ENCODE results near the gene HOXD9.

The HOXD9 gene

DNA sequence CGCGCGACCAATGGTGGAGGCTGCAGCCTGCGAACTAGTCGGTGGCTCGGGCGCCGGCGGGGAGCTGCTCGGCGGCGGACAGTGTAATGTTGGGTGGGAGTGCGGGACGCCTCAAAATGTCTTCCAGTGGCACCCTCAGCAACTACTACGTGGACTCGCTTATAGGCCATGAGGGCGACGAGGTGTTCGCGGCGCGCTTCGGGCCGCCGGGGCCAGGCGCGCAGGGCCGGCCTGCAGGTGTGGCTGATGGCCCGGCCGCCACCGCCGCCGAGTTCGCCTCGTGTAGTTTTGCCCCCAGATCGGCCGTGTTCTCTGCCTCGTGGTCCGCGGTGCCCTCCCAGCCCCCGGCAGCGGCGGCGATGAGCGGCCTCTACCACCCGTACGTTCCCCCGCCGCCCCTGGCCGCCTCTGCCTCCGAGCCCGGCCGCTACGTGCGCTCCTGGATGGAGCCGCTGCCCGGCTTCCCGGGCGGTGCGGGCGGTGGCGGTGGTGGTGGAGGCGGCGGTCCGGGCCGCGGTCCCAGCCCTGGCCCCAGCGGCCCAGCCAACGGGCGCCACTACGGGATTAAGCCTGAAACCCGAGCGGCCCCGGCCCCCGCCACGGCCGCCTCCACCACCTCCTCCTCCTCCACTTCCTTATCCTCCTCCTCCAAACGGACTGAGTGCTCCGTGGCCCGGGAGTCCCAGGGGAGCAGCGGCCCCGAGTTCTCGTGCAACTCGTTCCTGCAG lies at the start of gene HOXD9:
Gene HOXD9, plus strand, starts transcription at position 37 of the 728 bp plus-strand sequence. Its CDS starts 50 bp downstream, at position 87.
- DNase-seq (ENCODE audit: low spot score), result no peak

DNA sequence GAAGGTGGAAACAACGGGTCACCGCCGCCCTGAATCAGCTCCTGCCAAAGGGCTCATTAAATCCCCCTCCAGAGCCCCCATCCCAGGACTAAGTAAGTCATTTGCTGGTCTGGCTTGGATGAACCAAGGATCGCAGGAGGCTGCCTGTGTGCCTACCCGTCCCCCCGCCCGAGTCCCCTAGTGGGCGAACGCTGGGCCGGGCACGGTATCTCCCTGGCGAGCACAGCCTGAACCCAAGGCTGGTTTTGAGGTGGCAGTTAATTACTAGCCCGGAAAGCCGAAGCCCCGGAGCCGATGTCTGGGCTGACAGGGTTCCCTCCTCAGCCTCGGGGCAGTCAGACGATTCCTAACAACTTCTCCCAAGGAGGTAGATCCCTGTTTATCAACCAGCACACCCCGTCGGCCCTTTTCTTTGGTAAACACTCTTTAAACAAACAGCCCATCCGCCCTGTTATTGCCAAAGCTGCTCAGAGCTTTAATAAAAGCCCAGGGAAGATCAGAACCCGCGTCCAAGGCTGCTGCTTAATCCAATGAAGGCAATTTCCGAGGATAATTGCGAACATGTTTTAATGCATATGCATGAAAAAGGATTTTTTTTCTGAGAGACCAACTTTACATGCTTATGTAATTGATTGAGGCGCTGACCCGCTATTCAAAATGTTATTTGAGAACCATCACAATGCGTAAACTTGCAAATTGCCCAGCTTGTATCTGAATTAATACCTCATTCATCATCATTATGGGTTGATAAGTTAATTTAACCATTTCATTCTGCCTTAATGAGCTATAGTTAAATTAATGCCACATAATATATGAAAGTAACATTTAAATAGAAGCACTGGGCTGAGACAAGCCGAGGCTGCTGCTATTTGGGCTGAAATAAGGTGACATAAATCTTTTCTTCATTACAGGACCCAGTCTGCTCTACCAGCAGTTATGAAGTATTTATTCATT lies 49.3 kb upstream of the HOXD9 start:
- DNase-seq (ENCODE audit: low spot score), result no peak

GRCh38 chr2:176074919-176075425 lies 47.5 kb upstream of the HOXD9 start:
- no peak for DNase-seq (ENCODE audit: low spot score)

- DNase-seq (ENCODE audit: low spot score), result no peak
These were observed 47.0 kb upstream of the HOXD9 start for GRCh38 chr2:176075481-176075880.

GRCh38 chr2:176076063-176076462 lies 46.5 kb upstream of the HOXD9 start:
- DNase-seq (ENCODE audit: low spot score), result no peak

DNA sequence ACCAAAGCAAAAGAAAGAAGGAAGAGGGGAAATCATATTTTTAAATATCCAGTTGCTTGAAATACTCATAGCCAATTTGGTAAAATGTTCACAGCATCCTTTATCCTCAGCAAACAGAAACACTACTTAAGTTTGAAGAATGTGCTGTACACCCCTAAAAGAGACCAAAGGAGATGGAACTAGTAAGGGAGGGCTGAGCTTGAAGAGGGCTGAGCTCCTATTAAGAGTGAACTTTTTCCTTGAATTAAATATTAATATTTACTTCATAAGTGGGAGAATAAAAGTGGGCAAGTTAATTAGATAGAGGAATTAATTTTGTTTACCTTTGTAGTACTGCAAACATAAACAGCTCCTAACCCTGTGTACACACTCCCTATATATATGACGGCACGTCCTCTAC lies 45.7 kb upstream of the HOXD9 start:
- DNase-seq (ENCODE audit: low spot score), result no peak

DNA sequence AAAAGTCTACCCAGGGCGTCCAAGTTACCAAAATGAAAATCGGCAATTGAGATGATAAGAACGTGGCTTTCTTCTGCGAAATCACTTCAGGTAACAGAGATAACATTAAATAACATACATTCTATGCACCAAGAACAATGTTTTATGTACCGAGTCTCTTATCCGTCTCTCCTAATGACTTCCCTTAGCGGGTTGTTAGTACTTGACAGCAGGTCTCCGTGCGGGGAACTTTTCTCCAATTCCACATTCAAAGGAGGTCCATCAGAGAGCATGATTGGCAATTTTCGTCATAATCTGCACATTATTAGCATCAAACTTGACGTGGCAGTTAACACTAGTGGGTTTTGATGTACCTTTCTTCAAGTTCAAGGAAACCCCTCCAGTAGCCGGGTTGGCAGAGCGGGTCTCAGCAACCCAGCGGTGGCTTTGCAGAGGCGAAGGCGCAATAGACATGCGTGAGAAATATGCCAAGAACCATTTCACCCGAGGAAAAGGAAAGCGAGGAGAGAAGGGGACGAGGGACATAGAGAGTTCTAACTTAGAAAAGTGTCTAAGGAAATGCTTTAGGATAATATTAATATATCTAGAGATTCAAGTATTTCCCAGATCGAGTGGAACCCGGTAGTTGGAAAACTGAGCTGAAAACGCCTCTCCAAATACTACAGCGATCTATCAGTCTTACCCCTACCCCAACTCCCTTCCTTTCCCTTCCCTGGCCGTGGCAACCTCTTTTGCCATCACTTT lies 43.8 kb upstream of the HOXD9 start:
- no peak for DNase-seq (ENCODE audit: low spot score)

DNA sequence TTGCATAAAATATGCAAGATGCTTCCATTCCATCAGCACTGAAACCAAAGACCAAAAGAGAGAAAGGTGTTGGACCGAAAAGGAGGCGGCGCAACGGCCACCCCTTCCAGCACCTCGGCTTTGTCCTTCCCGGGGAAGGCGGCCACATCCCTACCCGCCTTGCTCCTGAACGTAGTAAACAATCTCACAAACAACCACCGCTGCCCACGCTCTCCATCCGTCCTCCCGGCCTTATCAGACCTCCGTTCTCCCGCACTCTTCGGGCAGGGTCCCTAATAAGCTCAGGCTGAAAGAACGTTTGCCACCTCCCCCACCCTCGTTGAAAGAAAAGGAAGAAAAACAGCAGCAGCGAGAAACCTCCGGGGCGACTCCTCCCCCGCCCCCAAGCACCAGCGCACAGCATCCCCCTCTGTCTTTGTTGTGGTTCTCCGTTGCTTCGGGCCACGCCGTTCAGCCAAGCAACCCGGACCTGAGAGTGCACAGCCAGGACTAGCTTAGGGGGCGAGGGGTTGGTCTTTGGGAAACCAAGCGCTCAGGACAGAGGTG lies 43.2 kb upstream of the HOXD9 start:
- DNase-seq (ENCODE audit: low spot score), result no peak

- DNase-seq (ENCODE audit: low spot score), result no peak
These were observed 42.5 kb upstream of the HOXD9 start for GRCh38 chr2:176079831-176080539.

DNA sequence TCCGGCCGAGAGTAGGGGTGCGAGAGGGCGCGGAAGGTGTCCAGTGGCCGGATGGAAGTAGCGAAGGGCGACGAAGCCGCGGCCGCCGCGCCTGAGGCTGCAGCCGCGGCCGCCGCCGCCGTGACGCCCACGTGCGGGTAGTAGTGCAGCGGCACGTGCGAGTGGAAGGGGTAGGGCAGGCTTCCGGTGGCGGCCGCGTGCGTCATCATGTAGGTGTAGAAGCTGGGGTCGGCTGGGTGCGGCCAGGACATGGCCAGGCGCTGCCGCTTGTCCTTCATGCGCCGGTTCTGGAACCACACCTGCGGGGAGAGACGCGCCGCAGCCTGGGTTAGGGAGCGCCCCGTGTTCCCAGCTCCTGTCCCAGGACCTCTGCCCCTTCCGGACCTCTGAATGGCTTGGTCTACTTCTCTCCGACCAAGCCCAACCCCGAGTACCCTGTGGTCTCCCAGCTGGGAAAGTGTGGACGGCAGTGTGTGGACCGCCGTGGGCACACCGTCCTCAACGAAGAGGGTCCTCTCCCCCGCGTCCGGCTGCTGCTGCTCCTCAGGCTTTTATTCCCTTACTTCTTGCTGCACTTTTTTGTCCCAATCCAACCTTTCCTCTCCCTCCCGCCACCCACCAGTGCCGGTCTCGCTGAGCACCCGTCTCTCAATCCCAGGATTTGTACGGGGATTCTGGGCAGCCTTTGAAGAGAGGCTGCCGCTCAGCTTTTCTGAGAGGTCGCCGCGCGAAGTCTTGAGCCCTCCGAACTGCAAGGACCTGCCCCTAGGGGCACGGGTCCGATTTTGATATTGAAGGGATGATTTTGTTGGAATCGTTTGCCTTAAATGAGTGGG lies 41.8 kb upstream of the HOXD9 start:
- DNase-seq (ENCODE audit: low spot score), result no peak

DNA sequence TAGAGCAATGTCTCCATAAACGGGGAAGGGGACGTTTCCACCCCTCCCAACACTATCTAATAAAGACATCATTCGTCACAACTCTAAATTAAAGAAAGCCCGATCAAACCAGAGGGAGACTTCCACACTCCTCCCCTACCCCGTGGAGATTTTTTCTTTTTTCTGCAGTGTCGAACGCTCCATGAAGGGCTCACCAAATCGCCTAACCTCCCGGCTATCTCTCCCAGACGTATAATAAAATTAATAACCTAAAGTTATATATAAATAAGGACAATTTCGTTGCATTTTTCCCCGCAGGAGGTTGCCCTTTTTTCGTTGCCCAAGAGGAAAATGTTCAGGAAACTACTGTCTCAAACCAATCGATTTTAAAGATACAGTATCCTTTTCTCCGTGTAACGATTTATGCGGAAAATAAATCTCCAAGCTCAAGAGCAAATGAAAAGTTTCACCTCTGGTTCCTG lies 41.1 kb upstream of the HOXD9 start:
- no peak for DNase-seq (ENCODE audit: low spot score)

DNA sequence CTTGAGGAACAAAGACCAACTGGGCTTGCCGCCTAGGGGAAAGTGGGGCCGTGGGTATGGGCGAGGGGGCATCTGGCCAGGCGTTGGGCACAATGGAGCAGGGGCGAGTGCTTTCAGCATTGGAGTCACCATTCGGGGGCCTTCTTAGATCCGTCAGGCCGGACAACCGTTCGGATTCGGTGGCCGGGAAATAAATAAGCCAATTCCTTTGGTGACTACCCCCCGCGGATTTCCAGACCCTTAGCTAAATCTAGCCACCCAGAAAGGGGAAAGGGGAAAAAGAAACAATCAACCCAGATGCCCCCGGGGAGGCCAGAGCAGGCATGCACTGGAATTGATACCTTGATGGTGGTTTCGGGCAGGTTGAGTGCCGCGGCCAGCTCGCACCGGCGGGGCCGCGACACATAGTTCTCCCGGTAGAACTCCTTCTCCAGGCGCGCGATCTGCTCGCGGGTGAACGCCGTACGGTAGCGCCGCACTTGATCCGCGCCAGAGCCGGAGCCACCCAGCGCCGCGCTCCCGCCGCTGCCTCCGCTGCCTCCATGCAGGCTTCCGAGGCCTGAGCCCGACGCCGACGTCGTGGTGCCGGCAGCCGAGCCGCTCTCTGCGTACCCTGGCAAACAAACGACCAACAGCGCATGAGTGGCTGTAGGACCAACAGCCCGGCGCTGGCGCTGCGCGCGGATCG lies 40.5 kb upstream of the HOXD9 start:
- DNase-seq (ENCODE audit: low spot score), result no peak

GRCh38 chr2:176082525-176082823 lies 40.0 kb upstream of the HOXD9 start:
- DNase-seq (ENCODE audit: low spot score), result no peak

DNA sequence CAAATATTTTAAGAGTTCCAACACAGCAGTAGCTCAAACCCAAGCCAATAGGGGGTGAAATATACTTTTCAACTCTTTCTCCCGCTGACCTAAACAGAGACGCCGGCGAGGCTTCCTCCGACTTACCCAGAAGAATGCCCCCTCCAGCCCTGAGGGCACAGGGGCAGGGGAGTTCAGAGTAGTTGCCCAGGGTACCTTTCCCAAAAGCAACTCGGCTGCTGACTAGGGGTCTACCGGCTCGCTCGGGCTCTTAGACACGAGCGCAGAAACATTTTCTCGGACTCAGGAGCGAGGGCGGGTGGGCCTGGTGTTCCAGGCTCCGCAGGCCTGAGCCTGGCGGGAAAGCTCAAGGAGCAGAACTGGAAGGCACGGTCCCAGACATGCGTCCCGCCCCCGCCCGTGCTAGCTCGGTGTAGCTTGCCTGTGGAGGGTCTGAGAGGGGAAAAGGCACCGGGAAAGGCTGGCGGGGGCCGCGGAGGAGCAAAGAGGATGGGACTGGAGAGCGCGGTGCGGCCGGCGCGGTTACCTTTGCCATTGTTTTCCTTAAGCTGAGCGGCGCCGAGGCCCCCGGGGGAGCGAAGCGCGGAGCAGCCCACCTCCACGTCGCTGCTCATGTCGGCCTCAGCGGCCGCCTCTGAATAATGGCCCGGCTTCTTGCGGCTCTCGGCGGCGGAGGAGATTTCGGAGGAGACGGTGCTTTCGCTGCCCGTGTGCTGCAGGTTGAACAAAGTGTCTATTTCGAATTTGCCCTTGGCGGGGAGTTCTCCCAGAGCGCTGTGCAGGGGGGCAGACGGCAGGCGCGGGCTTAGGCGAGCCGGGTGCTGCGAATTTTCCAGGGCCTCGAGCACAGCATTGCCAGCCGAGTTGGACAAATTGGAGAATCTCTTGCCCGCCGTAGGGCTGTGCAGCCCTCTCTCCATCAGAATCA lies 39.4 kb upstream of the HOXD9 start:
- DNase-seq (ENCODE audit: low spot score), result no peak

GRCh38 chr2:176083796-176084261 lies 38.7 kb upstream of the HOXD9 start, which contains the start of gene EVX2:
Gene EVX2 (minus strand): TSS chr2:176083962. CDS start chr2:176083776, 186 bp downstream.
- no peak for DNase-seq (ENCODE audit: low spot score)

DNA sequence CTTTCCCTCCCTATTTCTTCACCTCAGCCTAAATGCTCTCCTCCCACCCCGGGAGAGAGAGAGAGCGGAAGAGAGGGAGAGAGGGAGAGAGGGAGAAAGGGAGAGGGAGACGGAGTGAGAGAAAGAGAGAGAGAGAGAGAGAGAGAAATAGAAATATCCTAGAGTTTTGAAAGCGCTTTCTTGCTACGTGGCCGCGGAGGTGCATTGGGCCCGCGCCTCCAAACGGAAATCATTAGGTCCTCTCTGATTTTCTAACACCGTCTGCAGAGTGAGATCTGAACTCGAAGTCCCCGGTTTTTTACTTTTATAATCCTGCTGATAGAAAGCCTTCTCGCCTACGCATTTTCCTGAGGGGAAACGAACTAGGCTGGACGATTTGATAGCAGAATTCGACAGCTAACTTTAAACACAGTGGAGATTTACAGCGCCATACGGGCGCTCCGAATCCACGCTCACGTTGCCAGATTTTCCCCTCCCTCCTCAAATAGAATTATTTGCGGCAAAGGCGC lies 37.9 kb upstream of the HOXD9 start:
- no peak for DNase-seq (ENCODE audit: low spot score)

DNA sequence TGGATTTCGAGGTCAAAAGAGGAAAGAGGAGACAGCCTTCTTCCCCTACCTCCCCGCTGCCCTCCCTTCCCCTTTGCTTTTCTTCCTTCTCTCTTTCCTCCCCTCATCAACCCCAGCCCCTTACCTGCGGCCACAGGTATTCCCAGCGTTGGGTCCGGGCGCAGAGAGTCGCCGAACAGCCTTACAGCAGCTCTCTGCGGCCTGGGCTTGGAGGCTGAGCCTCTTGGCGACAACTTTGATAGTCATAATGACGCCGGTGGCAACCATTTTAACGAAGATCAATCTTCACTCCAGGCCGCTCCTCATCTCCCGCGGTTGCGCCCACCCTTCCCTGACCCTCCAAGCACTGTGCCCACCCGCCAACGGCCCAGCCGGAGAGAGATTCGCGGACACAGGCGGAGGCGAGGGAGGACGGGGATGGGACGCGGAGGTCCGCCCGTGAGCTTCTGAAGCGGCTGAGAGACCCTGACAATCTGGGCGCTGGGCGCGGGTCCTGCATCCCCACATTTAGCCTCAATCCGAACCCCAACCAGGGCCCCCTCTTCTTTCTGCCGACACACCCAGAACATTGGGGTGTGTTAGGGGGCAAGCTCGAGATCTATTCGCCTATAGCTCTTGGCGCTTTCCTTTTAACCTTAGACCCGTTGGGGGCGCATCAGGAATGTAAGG lies 37.3 kb upstream of the HOXD9 start:
- no peak for DNase-seq (ENCODE audit: low spot score)
